ENCODE data around the gene KIF4A. TPM values are rescaled to one million over a fixed set of nuclear protein-coding genes. Genes with fewer than 3 reads are reported as not detected.
"Not testable (repeated sequence)": the region's sequence is repeated elsewhere in the genome, so short reads cannot be mapped to it uniquely, and the experiment has no call there.

KIF4A gene
- total RNA-seq, 1 donor from 2014 or later = 0.38 TPM

DNA sequence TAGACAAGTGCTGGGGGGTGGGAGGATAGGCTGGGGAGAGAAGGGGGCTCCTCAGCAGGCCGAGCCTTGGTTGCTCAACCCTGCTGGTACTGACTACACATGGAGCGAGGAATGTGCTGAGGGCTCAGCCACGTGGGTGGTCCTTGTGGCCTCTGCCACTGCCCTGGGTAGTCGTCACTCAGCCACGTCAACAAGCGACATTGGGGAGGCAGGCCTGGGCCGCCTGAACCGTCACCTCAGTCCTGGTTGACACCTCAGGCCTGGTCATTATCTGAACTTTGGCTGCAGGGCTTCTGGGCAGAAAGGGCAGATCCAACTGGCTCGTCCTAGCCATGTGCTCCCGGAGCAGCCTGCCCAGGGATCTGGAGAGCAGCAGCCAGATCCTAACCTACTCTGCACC lies 70.5 kb downstream of the KIF4A start:
- intact Hi-C loops (cut with DNase I) = no loop called here

DNA sequence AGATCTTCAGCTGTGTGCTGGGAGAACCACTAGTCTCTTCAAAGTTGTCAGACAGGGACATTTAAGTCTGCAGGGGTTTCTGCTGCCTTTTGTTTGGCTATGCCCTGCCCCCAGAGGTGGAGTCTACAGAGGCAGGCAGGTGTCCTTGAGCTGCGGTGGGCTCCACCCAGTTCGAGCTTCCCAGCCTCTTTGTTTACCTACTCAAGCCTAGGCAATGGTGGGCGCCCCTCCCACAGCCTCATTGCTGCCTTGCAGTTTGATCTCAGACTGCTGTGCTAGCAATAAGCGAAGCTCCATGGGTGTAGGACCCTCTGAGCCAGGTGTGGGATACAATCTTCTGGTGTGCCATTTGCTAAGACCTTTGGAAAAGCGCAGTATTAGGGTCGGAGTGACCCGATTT lies 78.8 kb downstream of the KIF4A start:
- intact Hi-C loops (cut with DNase I); DNase-seq (ENCODE audit: low spot score): not testable (repeated sequence)

More for the DNA sequence above, 70.5 kb downstream of the KIF4A start:
- DNase-seq (ENCODE audit: low spot score) = no peak

DNA sequence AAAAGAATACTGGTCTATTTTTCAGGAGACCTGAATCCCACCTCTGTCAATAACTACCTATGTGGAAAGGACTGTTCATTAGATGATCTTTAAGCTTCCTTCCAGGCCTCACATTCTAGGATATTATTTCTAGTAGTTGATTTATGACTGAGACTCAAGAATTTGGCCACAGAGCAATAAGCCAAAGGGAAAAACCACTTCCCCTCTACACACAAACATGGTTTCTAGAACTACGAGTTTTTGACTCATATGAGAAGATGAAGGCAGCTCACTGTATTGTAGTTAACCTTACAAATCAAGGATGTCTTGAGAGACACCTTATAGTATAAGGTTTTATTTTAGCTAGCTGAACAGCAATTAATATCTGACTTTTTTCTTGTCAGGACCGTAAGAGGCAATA lies 96.3 kb downstream of the KIF4A start:
- no peak for DNase-seq (ENCODE audit: low spot score)
- intact Hi-C loops (cut with DNase I) = no loop called here

DNA sequence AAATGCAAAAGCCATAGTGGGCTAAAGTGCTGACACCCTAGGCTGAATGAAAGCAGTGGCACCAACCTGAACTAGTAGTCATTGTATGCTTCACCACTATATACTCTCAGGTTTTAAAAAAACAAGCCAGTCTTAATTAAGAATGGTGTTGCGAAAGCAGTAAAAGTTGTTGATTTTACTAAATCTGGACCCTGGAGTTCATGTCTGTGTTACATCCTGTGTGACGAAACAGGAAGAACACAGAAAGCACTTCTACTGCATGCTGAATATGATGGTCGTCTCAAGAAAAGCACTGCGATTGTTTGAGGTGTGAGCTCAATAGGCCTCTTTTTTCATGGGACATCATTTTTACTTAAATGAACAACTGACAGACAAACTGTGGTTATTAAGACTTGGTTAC lies 109.0 kb downstream of the KIF4A start:
- no peak for DNase-seq (ENCODE audit: low spot score)
- intact Hi-C loops (cut with DNase I) = no loop called here

DNA sequence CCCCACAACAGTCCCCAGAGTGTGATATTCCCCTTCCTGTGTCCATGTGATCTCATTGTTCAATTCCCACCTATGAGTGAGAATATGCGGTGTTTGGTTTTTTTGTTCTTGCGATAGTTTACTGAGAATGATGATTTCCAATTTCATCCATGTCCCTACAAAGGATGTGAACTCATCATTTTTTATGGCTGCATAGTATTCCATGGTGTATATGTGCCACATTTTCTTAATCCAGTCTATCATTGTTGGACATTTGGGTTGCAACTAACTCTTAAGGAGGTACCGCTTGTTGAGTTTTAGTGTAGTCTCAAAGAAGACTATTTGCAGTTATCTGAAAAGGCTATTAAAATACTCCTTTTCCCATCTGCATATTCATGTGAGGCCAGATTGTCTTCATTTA lies 110.3 kb downstream of the KIF4A start:
- intact Hi-C loops (cut with DNase I); DNase-seq (ENCODE audit: low spot score): not testable (repeated sequence)

DNA sequence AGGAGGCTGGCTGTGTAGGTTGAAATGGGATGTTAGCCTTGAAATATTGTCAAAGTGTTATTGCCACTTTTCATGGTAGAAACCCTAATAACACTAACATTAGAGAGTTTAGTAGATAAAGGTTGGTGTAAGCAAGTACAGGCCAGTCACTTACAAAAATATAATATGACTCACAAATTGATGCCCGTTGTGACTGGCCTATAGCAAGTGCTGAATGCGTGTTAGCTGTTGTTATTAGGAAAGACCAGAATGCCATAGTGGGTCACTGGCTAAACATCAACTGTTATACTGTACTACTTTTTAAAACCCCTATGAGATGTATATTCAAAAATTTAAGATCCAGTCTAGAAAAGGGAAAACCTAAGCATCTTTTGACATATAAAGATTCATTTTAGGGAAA lies 112.8 kb downstream of the KIF4A start:
- intact Hi-C loops (cut with DNase I) = no loop called here
- DNase-seq (ENCODE audit: low spot score) = no peak

DNA sequence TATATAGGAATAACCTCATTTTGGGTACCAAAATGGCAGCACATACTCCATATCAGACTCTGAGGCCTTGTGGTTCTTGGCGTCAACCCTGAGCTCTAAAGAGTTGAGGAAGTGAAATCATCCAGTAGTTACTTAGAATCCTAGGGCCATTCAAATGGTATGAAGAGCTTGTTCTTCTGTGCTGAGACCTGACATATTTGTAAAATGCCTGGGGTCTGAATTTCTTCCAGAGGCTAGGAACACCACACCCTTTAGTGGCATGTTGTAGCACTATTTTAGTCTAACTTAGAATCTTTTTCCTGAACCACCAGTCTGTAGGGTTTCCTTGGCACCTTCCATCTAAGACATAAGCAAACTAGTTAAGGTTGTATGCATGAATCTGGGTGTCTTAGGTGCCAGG lies 115.1 kb downstream of the KIF4A start:
- intact Hi-C loops (cut with DNase I) = no loop called here
- no peak for DNase-seq (ENCODE audit: low spot score)

DNA sequence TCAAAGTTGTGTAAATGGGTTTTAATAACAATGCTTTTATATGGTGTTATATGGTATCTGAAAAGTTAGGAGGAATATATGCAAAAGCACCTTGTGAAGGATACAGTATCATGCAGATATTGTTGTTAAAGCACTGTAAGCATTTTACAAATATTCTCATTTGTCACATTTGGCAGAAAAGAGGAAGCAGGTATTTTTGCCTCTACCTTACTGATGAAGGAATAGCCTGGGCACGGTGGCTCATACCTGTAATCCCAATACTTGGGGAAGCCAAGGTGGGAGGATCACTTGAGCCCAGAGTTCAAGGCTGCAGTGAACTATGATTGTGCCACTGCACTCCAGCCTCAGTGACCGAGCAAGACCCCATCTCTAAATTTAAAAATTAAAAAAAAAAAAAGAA lies 121.0 kb downstream of the KIF4A start:
- DNase-seq (ENCODE audit: low spot score) = no peak
- intact Hi-C loops (cut with DNase I) = no loop called here

DNA sequence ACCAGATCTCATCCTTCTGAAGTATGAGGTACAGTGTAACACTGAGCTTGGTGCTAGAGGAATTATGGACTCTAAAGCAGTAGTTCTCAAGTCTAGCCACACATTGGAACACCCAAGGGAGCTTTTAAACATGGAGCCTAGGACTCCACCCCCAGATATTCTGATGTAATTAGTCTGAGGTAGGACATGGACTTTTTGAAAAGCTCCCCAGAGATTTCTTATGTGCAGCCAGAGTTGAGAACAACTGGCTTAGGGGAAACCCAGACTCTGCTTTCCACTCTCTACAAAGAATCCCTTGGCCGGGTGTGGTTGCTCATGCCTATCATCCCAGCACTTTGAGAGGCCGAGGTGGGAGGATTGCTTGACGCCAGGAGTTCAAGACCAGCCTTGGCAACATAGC lies 121.6 kb downstream of the KIF4A start:
- no peak for DNase-seq (ENCODE audit: low spot score)
- intact Hi-C loops (cut with DNase I) = no loop called here

DNA sequence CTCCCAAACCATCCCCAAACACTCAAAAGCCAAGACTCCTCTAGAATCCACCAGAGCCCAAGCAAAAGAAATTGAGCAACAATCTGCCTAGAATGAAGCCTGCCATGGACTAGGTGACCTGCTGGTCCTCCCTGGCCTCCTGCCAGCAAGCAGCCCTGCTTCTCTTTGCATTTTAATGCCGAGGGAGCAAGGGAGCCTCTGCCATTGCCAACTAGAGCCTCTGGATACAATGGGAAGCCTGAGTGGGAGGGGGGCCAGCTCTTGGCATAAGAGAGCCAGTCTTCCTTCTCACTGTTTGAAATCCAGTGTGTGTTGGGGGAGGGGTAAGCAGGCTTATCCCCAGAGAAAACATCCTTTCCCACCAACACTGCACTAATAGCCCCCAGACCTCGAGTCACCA lies 131.7 kb downstream of the KIF4A start:
- intact Hi-C loops (cut with DNase I) = no loop called here
- no peak for DNase-seq (ENCODE audit: low spot score)

DNA sequence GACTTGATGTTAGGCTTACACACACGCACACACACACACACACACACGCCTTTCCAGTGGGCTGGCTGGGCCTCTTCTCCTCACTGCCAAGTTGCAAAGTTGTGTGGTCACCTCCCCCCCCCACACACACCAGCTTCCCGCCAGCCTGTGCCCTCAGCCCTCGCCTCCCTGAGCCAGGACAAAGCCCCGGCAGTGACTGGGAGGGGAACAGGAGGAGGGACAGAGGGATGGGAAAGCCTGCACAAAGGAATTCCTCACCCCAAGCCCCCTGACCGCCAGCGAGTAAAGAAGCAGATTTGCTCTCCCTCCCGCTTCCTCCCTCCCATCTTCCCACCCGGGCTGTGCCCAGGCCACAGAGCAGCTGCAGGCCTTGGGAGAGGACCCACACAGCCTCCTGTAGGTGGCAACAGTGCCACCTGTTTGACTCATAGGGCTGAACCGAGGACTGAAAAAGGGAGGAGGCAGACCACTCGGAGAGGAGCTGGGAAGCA lies 133.0 kb downstream of the KIF4A start, which contains the start of gene GDPD2:
Gene GDPD2, plus strand, starts transcription at position 464 of the 491 bp plus-strand sequence. CDS start 1,671 bp downstream, outside the sequence.
- intact Hi-C loops (cut with DNase I) = no loop called here
- DNase-seq (ENCODE audit: low spot score) = no peak

DNA sequence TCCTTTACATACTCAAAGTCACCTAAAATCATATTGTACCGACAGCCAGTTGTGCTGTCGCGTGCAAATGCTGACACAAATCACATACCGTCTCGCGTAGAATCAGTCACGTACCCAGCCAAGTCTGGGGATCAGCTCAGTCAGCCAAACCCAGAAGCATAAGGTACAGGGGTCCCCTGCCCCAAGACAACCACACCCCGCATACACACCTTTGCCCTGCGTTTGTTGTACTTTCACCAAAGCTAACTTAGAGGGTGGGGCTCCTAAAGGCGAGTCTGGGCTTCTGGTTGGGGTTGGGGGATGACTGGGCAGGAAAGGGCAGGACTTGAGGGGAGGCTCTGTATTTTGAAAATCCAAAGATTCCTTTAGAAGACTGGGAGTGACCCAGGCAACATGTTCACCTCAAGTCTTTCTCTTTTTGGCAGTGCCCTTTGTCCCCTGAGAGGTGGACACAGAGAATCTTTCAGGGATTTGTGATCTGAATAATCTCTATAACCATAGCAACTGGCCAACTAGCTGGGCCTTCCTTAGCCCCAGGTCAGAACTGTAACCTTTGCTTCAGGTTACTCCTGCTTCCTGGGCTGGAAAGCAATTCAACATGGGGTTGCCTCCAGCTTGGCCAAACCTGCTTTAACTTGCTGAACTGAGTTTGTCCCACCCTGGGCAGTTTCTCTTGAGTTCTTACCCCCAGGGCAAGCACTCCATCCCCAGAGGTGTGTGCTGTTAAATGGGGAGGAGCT lies 134.2 kb downstream of the KIF4A start:
- no peak for DNase-seq (ENCODE audit: low spot score)
- intact Hi-C loops (cut with DNase I) = no loop called here

DNA sequence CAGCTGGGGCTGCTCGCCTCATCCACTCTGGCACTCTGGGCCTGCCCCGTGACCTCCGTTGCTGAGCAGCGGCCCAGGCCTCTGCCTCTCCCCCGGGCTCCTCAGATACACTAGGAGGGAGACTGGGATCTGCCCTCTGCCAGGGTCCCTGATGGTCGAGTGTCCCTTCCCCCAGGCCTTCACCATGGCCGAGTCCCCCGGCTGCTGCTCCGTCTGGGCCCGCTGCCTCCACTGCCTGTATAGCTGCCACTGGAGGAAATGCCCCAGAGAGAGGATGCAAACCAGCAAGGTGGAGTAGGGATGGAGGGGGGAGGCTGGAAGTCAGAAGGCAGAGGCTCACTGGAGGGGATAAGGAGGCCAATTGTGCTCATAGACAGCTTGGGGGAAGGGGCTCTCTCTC lies 134.9 kb downstream of the KIF4A start:
- intact Hi-C loops (cut with DNase I) = no loop called here
- no peak for DNase-seq (ENCODE audit: low spot score)

DNA sequence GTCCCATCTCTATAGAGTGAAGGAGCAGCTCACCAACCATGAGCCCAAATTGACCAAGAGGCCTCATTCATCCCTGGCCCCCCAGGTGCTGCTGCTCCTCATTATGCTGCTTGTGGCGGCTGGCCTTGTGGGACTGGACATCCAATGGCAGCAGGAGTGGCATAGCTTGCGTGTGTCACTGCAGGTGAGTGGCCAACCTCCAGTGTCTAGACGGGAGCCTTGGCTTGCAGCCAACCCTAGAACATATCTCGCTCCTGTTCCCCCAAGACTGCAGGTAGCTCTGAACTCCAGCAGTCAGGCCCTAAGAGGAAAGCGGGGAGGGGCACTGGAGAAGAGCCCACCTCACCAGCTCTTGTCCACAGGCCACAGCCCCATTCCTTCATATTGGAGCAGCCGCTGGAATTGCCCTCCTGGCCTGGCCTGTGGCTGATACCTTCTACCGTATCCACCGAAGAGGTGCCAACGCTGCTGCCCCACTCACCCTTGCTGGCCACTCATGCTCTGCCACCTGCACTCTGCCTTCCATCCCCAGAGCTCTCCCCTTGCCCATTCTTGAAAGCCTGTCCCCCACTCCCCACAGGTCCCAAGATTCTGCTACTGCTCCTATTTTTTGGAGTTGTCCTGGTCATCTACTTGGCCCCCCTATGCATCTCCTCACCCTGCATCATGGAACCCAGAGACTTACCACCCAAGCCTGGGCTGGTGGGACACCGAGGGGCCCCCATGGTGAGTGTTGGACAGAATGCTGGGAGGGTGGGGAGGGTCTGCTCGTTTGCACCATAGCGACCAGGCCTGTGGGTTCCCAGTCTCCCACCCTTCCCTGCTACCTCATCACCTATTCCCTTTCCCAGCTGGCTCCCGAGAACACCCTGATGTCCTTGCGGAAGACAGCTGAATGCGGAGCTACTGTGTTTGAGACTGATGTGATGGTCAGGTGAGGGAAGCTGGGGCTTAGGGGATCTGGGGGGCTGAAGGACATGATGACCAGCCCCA lies 136.7 kb downstream of the KIF4A start:
- intact Hi-C loops (cut with DNase I) = no loop called here
- DNase-seq (ENCODE audit: low spot score) = no peak

DNA sequence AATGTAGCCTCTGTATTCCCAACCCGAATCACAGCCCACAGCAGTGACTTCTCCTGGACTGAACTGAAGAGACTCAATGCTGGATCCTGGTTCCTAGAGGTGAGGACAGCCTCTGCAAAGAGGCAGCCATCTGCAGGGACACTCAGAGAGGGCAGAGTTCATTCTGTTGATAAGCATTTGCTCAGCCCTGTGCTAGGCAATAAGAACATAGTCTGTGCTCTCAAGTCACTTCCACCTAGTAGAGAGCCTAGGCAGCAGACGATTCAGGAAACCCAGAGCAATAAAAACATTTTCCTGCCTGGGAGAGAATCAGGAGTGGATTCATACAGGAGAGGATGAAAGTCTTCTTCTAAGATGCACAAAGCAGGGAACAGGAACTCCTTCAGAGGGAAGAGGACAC lies 137.5 kb downstream of the KIF4A start:
- DNase-seq (ENCODE audit: low spot score) = no peak
- intact Hi-C loops (cut with DNase I) = no loop called here

DNA sequence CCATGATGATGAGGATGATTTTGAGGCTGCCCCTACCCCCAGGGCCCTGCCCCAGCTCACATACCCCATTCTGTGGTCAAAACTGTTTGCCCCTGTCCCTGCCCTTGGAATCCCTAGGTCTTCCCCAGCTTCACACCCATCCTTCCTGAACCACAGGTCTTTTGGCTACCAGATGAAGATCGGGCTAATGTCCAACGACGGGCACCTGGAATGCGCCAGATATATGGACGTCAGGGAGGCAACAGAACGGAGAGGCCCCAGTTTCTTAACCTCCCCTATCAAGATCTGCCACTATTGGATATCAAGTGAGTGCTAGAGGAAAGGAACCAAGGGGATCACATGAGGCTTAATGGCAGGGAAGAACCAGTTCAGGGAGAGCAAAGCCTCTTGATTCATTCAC lies 139.9 kb downstream of the KIF4A start:
- DNase-seq (ENCODE audit: low spot score) = no peak
- intact Hi-C loops (cut with DNase I) = no loop called here

DNA sequence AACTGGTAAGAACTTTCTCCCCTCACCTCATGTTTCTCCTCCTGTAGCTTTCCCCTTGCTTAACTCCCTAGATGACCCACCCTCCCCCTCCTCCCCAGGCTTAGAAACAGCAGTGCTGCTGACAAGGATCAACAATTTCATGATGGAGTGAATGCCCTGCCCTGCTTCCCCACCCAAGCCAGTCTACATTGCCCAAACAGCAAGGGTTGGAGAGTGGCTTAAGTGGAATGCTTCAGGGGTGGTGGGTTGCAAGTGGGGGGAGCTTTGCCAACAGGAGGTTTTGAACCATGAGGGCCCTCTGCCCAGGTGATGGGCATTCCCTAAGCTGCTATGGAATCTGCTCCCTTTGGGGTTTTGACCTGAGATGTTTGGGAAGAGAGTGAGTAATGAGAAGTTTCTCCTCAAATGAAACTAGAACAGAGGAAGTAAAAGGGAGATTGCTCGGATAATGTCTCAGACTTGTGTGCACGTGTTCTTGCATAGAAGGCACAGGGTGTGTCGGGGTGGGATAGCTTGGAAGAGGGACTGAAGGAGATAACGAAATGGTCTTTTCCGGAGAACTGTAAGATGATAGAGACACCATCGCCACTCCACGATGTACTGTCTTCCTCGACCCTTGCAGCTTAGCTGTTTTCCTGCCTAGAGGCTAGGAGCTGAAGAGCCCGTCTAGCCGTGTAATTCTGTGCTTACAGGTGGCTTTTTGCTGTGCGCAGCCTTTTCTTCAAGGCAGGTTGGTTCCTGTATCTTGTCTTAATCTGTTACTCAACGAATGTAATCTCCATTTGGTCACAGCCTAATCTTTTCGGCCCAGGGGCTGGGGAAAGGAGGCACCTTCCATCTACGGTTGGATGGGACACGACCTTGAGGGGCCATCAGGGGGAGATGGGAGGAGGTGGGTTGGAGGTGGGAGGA lies 143.3 kb downstream of the KIF4A start:
- intact Hi-C loops (cut with DNase I) = no loop called here
- no peak for DNase-seq (ENCODE audit: low spot score)

DNA sequence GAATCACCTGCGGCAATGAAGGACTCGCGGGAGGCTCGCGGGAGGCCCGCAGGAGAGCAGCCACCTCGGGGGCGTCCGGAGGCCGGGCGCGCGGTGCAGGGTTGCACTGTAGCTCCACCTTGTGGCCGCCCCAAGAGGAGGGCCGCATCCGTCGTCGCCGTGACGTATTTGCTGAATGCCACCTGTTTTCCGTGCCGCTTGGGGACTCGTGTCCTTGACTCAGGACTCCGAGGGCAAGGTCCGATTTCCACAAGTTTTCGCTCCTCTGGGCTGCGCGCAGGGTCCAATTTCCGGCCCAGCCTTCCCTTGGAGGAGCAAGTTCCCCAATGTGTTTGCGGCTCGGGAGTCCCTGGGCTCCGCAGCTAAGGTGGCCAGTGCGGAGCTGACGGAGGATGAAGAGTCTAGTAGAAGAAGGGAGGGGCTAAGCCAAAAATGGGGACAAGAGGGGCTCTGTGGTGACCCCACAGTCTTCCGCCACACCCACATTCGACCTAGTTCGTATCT lies 144.0 kb downstream of the KIF4A start:
- DNase-seq (ENCODE audit: low spot score) = peak; percentile 85
- intact Hi-C loops (cut with DNase I) = no loop called here

DNA sequence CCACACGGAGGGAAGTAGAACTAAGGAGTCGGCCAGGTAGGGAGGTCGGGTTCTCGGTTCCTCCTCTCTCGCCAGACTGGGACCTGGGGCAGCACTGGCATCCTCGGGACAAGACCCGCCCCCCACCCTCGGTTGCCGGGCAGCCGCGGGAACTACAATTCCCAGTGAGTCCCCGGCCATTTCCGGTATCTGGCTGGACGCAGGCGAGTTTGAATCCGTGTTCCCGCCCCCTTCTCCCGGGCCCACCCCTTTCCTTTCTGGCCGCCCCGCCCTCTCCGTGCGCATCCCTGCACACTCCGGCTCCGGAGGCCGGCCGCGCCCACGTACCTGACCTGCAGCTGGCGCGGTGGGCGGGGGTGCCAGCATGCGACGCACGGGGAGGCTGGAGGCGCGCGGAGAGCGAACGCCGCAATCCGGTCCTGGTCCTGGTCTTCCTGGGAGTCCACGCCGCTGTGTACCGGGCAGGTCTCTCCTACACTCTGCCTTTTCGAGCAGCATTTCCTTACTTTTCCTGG lies 144.5 kb downstream of the KIF4A start:
- intact Hi-C loops (cut with DNase I) = no loop called here
- DNase-seq (ENCODE audit: low spot score) = peak; percentile 90

Measured in cardiac septum (tissue), 1 donor.